CD4-positive, alpha-beta T cell treated with Interleukin-1 beta for 1 hour (primary cell): ENCODE data around the gene AGBL4.

ENCODE experiments used
- DNase-seq, 2 donors: peaks; one replicate each; pipeline ENCODE4 v3.0.0-alpha.2; 2020 to 2022

The AGBL4 gene

DNA sequence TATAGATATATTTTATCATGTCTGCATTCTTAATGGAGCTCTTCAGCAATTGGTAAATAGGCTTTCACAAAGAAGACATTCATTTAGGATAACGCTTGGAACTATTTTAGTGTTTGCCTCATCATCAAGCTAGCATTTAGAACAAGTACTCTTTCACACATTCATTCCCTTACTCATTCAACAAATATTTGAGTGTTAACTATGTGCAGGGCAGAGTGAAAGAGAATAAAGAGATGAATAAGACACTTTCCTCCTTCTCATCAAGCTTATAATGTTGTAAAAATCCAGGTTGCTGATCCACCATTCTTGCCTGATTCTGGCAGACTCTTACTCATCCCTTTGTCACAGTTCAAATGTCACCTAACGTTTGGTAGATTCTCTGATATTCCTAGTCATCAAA, 860.7 kb downstream of the AGBL4 start:
- no peak for DNase-seq

DNA sequence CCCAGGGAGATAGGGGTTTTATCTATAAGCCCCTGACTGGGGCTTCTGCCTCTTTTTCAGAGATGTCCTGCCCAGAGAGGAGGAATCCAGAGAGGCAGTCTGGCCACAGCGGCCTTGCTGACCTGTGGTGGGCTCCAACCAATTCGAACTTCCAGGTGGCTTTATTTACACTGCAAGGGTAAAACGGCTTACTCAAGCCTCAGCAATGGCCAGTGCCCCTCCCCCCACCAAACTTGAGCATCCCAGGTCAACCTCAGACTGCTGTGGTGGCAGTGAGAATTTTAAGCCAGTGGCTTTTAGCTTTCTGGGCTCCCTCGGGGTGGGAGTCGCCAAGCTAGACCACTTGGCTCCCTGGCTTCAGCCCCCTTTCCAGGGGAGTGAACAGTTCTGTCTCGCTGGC, 863.1 kb downstream of the AGBL4 start:
- no peak for DNase-seq

- no peak for DNase-seq
Observed at GRCh38 chr1:49136738-49137251, 887.0 kb downstream of the AGBL4 start.

DNA sequence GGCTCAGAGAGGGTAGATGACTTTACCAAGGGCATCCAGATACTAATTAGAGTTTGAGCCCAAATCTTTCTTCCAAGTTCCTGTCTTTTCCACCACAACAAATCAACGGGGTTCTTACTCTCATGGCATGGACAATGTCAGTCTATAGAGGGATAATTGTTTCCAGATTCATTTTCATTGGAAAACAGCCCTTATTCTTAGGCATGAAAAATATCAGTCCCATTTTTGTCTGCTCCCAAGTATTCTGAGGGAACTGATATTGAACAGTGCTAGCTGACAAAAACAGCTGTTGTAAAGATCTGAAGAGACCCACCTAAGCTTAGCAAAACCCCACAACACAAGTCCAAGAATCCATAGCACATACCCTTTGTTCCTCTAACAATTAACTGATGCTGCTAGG, 898.0 kb downstream of the AGBL4 start:
- DNase-seq, result no peak

- no peak for DNase-seq
Observed at GRCh38 chr1:49111931-49112330, 911.8 kb downstream of the AGBL4 start.

- no peak for DNase-seq
Observed at GRCh38 chr1:49106445-49106844, 917.3 kb downstream of the AGBL4 start.

- no peak for DNase-seq
Observed at GRCh38 chr1:49104575-49104974, 919.2 kb downstream of the AGBL4 start.

DNA sequence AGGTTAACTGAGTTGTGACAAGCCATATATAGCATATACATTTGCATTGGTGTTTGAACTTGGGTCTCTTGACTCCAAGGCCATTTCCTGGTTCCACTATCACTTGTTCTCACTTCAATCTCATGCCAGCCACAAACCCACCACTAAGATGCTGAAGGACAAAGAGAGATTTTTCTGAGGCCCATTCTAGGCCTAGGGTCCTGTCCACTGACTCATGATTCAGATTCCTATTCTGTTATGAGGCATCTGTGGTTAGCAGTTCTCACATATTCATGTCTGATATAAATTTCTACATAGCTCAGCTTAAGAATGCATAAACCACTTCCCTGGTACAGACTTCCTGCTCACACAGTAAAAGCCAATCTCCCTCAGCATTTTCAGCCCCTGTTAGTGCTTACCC, 921.0 kb downstream of the AGBL4 start:
- DNase-seq, result no peak

DNA sequence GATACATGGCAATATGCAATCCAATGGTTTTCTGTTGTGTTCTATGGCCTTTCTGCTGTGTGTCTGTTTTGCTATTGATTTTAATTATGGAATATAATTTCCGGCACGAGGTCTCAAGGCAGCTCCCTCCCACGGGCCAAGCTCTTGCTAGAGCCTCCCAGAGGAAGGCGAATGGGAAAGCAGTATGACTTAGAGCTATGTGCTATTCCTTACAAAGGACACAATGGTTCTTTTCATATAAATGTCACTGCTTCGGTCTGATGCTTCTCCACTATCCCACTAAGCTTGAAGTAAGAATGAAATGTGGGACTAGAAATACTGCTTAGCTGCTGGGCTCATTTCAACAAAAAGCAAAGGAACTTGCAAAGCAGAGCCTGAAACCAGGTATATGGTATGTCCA, 924.9 kb downstream of the AGBL4 start:
- DNase-seq, result no peak

GRCh38 chr1:49086327-49086726, 937.4 kb downstream of the AGBL4 start:
- no peak for DNase-seq

DNA sequence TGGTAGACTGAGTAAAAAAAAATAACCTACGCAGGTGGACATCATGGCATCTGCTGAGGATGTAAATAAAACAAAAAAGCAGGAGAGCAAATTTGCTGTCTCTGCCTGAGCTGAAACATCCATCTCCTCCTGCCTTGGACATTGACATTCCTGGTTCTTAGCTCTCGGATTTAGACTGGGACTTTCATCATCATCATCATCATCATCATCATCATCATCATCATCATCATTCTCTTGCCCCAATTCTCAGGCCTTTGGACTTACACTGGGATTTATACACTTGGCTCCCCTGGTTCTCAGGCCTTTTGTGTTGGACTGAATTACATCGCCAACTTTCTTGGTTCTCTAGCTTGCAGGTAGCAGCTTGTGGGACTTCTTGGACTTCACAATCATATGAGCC, 938.7 kb downstream of the AGBL4 start:
- DNase-seq, result no peak

GRCh38 chr1:49060766-49061165, 963.0 kb downstream of the AGBL4 start:
- DNase-seq, result no peak

DNA sequence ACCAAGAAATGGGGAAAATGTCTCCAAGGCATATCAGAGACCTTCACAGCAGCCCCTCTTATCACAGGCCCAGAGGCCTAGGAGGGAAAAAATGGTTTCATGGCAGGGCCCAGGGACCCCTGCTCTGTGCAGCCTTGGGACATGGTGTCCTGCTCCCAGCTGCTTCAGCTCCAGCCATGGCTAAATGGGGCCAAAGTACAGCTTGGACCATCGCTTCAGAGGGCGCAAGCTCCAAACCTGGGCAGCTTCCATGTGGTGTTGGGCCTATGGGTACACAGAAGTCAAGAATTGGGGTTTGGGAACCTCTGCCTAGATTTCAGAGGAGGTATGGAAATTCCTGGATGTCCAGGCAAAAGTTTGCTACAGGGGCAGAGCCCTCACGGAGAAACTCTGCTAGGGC, 964.7 kb downstream of the AGBL4 start:
- DNase-seq, result no peak

- DNase-seq, result no peak
Observed at GRCh38 chr1:49052102-49052501, 971.7 kb downstream of the AGBL4 start.

DNA sequence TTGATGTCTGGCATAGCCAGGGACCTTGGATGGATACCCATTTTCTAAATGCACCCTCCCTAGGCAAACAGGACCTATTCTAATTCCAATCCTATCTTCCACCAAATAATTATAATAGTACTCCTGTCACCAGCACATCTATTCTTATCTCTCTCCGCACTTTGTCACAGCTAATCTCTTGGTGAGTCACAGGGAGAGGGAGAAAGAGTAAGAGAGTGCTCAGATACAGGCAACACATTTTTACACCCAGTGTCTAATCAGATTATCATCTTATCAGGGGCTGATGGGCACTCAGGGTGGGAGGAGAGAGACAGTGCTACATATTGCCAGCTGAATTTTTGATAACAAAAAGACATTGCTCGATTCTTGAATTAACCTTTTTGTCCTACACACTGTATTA, 972.1 kb downstream of the AGBL4 start:
- no peak for DNase-seq

DNA sequence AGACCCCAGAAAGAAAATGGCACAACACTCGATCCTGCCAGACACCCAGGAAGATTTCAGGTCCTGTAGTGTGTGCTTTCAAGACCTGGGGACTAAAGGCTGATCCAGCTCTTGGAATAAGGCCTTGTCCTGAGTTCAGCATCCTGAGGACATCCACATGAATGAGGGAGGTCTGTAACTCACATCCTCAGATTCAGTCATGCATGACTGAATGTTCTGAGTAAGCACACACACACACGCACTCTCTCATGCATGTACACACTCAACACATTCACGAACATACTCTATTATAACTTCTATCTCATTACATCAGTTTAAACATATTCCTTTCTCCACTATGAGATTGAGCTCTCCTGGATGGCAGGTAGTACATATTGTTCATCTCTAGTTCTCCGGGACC, 973.7 kb downstream of the AGBL4 start:
- no peak for DNase-seq

- DNase-seq, result no peak
Observed at GRCh38 chr1:49048188-49048587, 975.6 kb downstream of the AGBL4 start.

DNA sequence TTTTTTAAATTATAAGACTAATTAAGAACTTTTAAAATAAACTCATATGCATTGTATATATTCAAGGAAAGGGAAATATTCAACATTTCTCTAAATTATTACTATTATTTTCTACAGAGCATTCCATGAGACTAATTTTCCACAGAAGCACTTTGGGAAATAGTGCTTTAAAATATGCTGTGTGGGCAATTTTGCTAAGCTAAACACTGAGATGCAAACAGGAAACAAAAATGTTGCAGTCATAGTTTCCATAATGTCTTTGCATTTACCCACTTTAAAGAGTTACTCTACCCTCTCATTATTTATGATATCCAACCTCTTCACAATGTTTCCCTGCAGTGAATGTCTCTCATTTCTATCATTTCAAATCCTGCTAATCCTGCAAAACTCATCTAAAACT, 977.4 kb downstream of the AGBL4 start:
- no peak for DNase-seq

- no peak for DNase-seq
Observed at GRCh38 chr1:49045371-49045770, 978.4 kb downstream of the AGBL4 start.

DNA sequence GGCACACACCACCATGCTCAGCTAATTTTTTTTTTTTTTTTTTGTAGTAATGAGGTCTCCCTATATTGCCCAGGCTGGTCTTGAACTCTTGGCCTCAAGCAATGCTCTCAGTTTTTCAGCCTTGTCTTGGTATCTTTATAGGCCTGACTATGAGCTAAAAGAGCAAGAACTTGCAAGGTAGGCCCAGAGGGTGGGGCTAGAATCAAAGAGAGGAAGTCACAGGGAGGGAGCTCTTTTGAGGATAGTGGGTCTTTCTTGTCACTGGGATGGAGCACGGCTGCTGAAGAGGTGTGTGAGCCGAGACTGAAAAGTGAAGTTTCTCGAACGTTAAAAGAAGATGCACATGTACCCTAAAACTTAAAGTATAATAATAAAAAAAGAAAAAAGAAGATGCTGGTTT, 987.1 kb downstream of the AGBL4 start:
- no peak for DNase-seq

- DNase-seq, result no peak
Observed at GRCh38 chr1:49028396-49028795, 995.4 kb downstream of the AGBL4 start.

- no peak for DNase-seq
Observed at GRCh38 chr1:49026230-49026811, 997.4 kb downstream of the AGBL4 start.

DNA sequence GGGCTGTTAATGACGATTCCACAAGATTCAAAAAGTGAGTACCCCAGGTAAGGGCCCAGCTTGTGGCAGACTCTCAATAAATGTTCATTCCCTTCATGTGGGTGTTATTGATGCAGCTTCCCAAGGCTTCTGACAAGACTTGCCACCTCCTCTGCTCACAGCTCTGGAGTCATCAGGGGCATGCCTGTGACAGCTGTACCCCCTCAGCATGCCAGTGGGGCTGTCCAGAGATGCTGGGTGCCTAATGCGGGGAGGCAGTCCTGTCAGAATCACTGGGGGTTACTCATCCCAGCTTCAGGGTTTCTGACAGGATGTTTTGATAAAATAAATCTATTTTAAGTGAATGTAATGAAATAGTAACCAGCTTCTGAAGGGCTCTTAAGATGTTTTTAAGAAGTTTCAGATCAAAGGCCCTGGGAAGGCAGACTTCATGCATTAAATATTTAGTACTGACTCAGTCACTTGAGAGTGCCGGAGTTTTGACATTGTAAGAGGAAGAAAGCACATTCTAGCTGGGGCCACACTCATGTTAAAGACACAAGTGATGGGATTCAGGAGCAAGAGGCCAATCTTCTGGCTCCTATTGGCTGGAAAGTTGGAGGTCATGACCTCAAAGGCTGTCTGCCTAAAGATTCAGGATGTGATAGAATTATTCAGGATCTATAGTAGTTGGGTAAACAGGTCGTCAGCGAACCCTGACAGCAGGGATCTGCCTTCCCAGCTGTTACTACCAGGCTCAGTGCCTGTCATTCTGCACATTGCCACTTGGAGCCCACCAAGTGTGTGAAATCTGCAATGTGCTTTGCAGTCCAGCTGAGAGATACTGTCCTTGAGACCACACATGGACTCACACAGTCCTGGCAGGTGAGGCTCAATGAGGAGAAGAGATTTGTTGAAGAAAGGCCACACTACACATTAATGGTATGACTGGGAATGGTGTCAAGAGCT, 1007.5 kb downstream of the AGBL4 start:
- no peak for DNase-seq

- no peak for DNase-seq
Observed at GRCh38 chr1:49013079-49013478, 1010.7 kb downstream of the AGBL4 start.
